Chondrocyte (in vitro differentiated cells): ENCODE data around the gene SLC39A11. TPM values are rescaled to one million over a fixed set of nuclear protein-coding genes. Genes with fewer than 3 reads are reported as not detected.

Source experiments
- DNase-seq: peaks from one replicate; pipeline ENCODE4 v3.0.0; 2021; ENCODE audit warnings: mixed read lengths, low spot score
- H3K27ac Mint-ChIP-seq: one replicate; pipeline ENCODE4 v1.8.0; 2021; ENCODE audit warnings: mild to moderate bottlenecking, moderate library complexity, mixed read lengths; ENCODE audit not compliant: unreplicated experiment
- H3K27me3 Mint-ChIP-seq: 2 replicates; pipeline ENCODE4 v1.8.0; 2021; ENCODE audit warnings: low read depth, mixed read lengths
- H3K36me3 Mint-ChIP-seq: 2 replicates; pipeline ENCODE4 v1.8.0; 2021; ENCODE audit warnings: low read depth, mixed read lengths
- H3K4me1 Mint-ChIP-seq: 2 replicates; pipeline ENCODE4 v1.8.0; 2021; ENCODE audit warnings: low read depth, mild to moderate bottlenecking, mixed read lengths
- H3K4me3 Mint-ChIP-seq: one replicate; pipeline ENCODE4 v1.8.0; 2021; ENCODE audit warnings: mild to moderate bottlenecking, moderate library complexity, mixed read lengths; ENCODE audit not compliant: unreplicated experiment
- H3K9me3 Mint-ChIP-seq: 2 replicates; pipeline ENCODE4 v1.8.0; 2021; ENCODE audit warnings: low read depth, mixed read lengths
- total RNA-seq: library from RNA; stranded (reverse); gene quantifications from 3 replicates; pipeline ENCODE4 v1.2.1, GENCODE V29; 2021
- TF ChIP-seq, protein P1 (sequence below): fragments of 200-600 bp; sonication (generic); IDR thresholded peaks from 2 replicates; pipeline ENCODE4 v1.5.0; 2021; ENCODE audit warnings: antibody characterized with exemption, mild to moderate bottlenecking, moderate library complexity

The SLC39A11 gene
- total RNA-seq, 1 donor from 2014 or later: 25.3 TPM

DNA sequence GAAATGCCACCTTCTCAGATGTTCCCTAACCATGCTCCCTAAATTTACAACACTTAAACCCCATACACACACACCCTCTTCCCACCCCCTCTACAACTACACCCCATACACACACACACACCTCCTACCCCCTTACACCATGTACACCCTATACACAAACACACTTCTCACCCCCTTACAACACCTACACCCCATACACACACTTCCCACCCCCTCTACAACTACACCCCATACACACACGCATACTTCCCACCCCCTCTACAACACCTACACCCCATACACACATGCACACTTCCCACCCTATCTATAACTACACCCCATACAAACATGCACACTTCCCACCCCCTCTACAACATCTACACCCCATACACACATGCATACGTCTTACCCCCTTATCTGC, 172.0 kb downstream of the SLC39A11 start:
- H3K27ac Mint-ChIP-seq: no peak overlapping the region
- TF ChIP-seq, protein P1, sequence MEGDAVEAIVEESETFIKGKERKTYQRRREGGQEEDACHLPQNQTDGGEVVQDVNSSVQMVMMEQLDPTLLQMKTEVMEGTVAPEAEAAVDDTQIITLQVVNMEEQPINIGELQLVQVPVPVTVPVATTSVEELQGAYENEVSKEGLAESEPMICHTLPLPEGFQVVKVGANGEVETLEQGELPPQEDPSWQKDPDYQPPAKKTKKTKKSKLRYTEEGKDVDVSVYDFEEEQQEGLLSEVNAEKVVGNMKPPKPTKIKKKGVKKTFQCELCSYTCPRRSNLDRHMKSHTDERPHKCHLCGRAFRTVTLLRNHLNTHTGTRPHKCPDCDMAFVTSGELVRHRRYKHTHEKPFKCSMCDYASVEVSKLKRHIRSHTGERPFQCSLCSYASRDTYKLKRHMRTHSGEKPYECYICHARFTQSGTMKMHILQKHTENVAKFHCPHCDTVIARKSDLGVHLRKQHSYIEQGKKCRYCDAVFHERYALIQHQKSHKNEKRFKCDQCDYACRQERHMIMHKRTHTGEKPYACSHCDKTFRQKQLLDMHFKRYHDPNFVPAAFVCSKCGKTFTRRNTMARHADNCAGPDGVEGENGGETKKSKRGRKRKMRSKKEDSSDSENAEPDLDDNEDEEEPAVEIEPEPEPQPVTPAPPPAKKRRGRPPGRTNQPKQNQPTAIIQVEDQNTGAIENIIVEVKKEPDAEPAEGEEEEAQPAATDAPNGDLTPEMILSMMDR: no peak
- no peak for DNase-seq
- H3K27me3 Mint-ChIP-seq: no peaks in the 10 kb centered on the region
- peaks cover 8% of the 10 kb centered on the region for H3K36me3 Mint-ChIP-seq
- peaks cover 7% of the 10 kb centered on the region for H3K4me1 Mint-ChIP-seq
- no peak overlapping the region for H3K4me3 Mint-ChIP-seq
- peaks cover 4% of the 10 kb centered on the region for H3K9me3 Mint-ChIP-seq

DNA sequence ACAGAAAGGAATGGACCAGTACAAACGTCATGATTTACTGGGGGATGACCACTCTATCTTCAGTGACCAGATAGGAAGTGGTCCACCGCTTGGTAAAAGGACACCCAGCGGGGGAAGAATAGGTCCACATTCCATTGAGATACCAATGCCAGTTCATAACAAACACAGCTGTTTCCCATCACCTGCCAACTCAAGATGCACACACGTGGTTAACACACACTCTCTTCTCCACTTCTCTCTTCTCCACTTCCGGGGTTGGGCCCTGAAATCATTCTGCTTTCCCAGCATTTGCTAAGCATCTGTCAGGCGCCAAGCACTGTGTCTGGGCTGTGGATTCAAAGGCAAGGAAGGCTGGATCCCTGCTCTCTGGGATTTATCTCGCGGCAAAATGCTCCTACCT, 175.5 kb downstream of the SLC39A11 start:
- H3K4me3 Mint-ChIP-seq: no peak overlapping the region
- no peaks in the 10 kb centered on the region for H3K27me3 Mint-ChIP-seq
- TF ChIP-seq, protein P1: no peak
- peaks cover 8% of the 10 kb centered on the region for H3K36me3 Mint-ChIP-seq
- no peak for DNase-seq
- peaks cover 5% of the 10 kb centered on the region for H3K4me1 Mint-ChIP-seq
- H3K9me3 Mint-ChIP-seq: peaks cover 4% of the 10 kb centered on the region
- H3K27ac Mint-ChIP-seq: no peak overlapping the region

DNA sequence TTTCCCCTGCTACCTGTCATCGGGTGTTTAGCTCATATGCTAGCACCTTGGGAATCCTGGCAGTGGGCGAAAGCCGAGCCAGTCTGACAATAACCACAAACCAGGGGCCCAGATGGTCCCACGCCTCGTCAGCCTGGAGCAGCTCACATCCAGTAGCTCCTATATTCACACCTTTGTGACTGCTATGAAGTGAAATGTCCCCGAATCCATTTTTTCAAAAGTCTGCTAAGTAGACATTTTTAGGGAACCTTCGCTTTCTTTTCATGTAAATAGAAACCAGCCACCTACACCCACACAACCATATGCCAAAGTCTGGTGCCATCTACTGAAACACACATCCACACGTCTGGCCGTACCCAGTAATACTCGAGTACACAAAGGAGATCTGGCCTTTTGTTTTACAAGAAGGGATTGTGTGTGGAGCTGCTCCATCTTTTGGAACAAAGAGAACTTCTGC, 176.8 kb downstream of the SLC39A11 start:
- peaks cover 4% of the 10 kb centered on the region for H3K9me3 Mint-ChIP-seq

DNA sequence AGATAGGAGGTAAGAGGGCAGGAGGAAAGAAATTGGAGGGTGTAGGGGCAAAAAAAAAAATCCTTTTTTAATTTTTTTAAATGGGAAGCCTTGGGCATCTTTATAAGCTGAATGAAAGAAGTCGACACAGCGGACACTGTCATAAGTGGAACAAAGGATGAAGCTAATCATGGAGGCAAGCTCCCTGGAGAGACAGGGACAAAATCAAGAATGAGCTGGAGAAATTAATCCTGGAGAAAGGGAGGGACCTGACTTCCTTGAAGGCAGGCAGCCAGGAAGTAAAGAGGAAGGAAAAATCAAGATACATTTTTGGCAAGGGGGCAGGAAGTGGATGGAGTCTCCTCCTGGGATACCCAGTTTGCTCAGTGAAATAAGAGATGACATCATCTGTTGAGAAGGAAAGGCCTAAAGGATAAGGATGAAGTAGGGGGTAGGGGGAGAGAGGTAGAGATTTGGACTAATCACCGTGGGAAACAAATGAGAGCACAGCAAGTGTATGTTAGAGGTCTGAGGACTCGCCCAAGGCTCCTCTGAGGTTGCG, 179.3 kb downstream of the SLC39A11 start:
- peaks cover 7% of the 10 kb centered on the region for H3K36me3 Mint-ChIP-seq
- peaks cover 4% of the 10 kb centered on the region for H3K9me3 Mint-ChIP-seq
- H3K4me1 Mint-ChIP-seq: no peaks in the 10 kb centered on the region
- H3K27me3 Mint-ChIP-seq: no peaks in the 10 kb centered on the region
- TF ChIP-seq, protein P1: no peak
- no peak for DNase-seq
- peak overlapping the region; percentile 57 for H3K27ac Mint-ChIP-seq
- no peak overlapping the region for H3K4me3 Mint-ChIP-seq

More for the DNA sequence above, 176.8 kb downstream of the SLC39A11 start:
- DNase-seq: no peak
- TF ChIP-seq, protein P1: no peak
- Mint-ChIP-seq H3K4me1 (no peaks in the 10 kb centered on the region), H3K4me3 (no peak overlapping the region), H3K27me3 (no peaks in the 10 kb centered on the region), H3K36me3 (peaks cover 8% of the 10 kb centered on the region), H3K27ac (no peak overlapping the region)

DNA sequence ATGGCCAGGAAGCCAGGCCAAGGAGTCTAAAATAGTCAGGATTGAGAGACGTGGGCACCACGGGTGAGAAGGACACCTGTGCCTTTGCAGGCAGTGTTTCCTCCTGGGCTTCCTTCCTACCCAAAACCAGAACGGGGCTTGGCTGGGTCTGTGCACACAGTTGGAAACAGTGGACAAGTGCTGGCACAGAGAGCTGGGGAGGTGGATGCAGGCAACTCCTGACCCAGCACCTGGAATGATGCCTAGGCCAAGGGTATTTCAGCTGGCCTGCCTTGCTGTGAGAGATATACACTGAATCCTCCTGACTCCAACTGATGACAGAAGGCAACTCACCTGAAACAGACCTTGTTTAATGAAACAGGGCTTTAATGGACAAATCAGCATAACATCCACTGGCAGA, 186.2 kb downstream of the SLC39A11 start:
- no peak for DNase-seq
- peaks cover 10% of the 10 kb centered on the region for H3K4me1 Mint-ChIP-seq
- TF ChIP-seq, protein P1: no peak
- H3K27me3 Mint-ChIP-seq: no peaks in the 10 kb centered on the region
- H3K4me3 Mint-ChIP-seq: no peak overlapping the region
- no peaks in the 10 kb centered on the region for H3K36me3 Mint-ChIP-seq
- H3K27ac Mint-ChIP-seq: no peak overlapping the region
- H3K9me3 Mint-ChIP-seq: peaks cover 3% of the 10 kb centered on the region
